Fibroblast of lung (primary cell): ENCODE results near the gene NCOA7. TPM values are rescaled to one million over a fixed set of nuclear protein-coding genes. Genes with fewer than 3 reads are reported as not detected.
"Not testable (repeated sequence)": the region's sequence is repeated elsewhere in the genome, so short reads cannot be mapped to it uniquely, and the experiment has no call there.

Experiments used
- DNase-seq, 2 donors: peaks; one replicate each; pipeline versions ENCODE4 v3.0.0 to v3.0.0-alpha.2; 2010; ENCODE audit warnings: low read depth in 2 of 2
- H2AFZ ChIP-seq: 2 replicates; pipeline ENCODE4 v1.5.1; 2012; ENCODE audit warnings: low read length, control low read depth, inconsistent platforms
- H3K27ac ChIP-seq: 2 replicates; pipeline ENCODE4 v1.5.1; 2011; ENCODE audit warnings: low read length, control low read depth; ENCODE audit not compliant: insufficient read depth
- H3K27me3 ChIP-seq: 2 replicates; pipeline ENCODE4 v1.5.1; 2011; ENCODE audit warnings: mild to moderate bottlenecking, low read length; ENCODE audit not compliant: control insufficient read depth, insufficient read depth
- H3K36me3 ChIP-seq: 2 replicates; pipeline ENCODE4 v1.5.1; 2011; ENCODE audit warnings: low read length; ENCODE audit not compliant: control insufficient read depth, insufficient read depth
- H3K4me1 ChIP-seq: 2 replicates; pipeline ENCODE4 v1.5.1; 2011; ENCODE audit warnings: low read length; ENCODE audit not compliant: control insufficient read depth, insufficient read depth; ENCODE audit errors: extremely low read depth
- H3K4me2 ChIP-seq: 2 replicates; pipeline ENCODE4 v1.5.1; 2011; ENCODE audit warnings: low read length, control low read depth; ENCODE audit not compliant: insufficient read depth; ENCODE audit errors: extremely low read depth
- H3K4me3 ChIP-seq, 4 experiments: fragments of 200-600 bp in 1 of 4; sonication (generic) in 1 of 4; replicated peaks in 1 of 4; 2 replicates each; pipeline ENCODE4 v1.5.1; 2011 to 2016; ENCODE audit warnings: low read length in 4 of 4, low read depth in 3 of 4, mild to moderate bottlenecking in 3 of 4, control low read depth in 2 of 4, inconsistent platforms in 1 of 4, mixed read lengths in 1 of 4; ENCODE audit not compliant: insufficient read depth in 1 of 4; ENCODE audit errors: control extremely low read depth in 1 of 4
- H3K79me2 ChIP-seq: 2 replicates; pipeline ENCODE4 v1.5.1; 2012; ENCODE audit warnings: mild to moderate bottlenecking, low read length, inconsistent platforms; ENCODE audit not compliant: control insufficient read depth, insufficient read depth
- H3K9ac ChIP-seq: 2 replicates; pipeline ENCODE4 v1.5.1; 2011; ENCODE audit warnings: mild to moderate bottlenecking, low read length, control low read depth; ENCODE audit not compliant: insufficient read depth
- H3K9me3 ChIP-seq: 2 replicates; pipeline ENCODE4 v1.5.1; 2012; ENCODE audit warnings: low read depth, low read length; ENCODE audit not compliant: control insufficient read depth, insufficient read depth
- H4K20me1 ChIP-seq: 2 replicates; pipeline ENCODE4 v1.5.1; 2011; ENCODE audit warnings: low read length; ENCODE audit not compliant: control insufficient read depth, insufficient read depth; ENCODE audit errors: extremely low read depth
- EZH2 ChIP-seq: IDR thresholded peaks from 2 replicates; pipeline ENCODE4 v1.5.1; 2012; ENCODE audit warnings: low read length, control low read depth, mild to moderate bottlenecking; ENCODE audit errors: missing control alignments
- polyA plus RNA-seq, 2 donors: library from polyadenylated mRNA; depleted of rRNA in 1 of 2; stranded (reverse) in 1 of 2; unstranded in 1 of 2; fragments of >200 nt; gene quantifications; 2 replicates each; pipeline ENCODE4 v1.2.1, GENCODE V29; 2011 to 2012; ENCODE audit warnings: missing spikeins in 1 of 2
- total RNA-seq: library from RNA; depleted of rRNA; stranded (reverse); fragments of >200 nt; gene quantifications from 2 replicates; pipeline ENCODE4 v1.2.1, GENCODE V29; 2014
- TF ChIP-seq, protein P1 (sequence below), 2 donors: IDR thresholded peaks in 1 of 2; conservative IDR thresholded peaks in 1 of 2; 1 replicate in 1 of 2; 2 replicates in 1 of 2; pipeline ENCODE4 v1.5.1; 2011 to 2012; ENCODE audit warnings: low read length in 2 of 2, control low read depth in 1 of 2, inconsistent platforms in 1 of 2, low read depth in 1 of 2, mild to moderate bottlenecking in 1 of 2

The NCOA7 gene
- total and polyA plus RNA-seq, 2 donors (not counting 1 experiment from before 2014, with no cell fraction given) = 13.7 to 49.9 TPM

DNA sequence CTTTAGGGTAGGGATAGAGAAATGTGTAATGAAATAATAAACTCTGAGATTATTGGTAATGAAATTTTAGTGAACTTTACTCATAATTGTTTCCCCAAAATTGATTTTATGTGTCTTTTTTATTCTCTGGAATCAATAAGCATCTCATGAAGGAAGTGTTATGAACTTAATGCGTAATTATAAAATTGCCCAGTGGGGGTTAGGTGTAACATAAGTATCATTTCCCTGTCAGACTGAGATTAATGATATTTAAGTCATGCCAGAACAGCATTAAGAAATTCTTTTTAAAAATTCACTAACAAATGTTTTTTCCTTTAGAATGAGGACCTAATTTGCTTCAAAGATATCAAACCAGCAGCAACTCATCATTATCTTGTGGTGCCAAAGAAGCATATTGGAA lies 175.8 kb downstream of the NCOA7 start:
- H2AFZ ChIP-seq = no peak overlapping the region
- no peaks in the 10 kb centered on the region for H3K4me1 ChIP-seq
- no peak for DNase-seq
- no peaks in the 10 kb centered on the region for H3K36me3 ChIP-seq
- H3K9ac ChIP-seq = no peak overlapping the region
- no peaks in the 10 kb centered on the region for H3K79me2 ChIP-seq
- H3K27ac ChIP-seq = no peak overlapping the region
- no peaks in the 10 kb centered on the region for H3K9me3 ChIP-seq
- no peak overlapping the region for H3K4me3 ChIP-seq
- H4K20me1 ChIP-seq = no peaks in the 10 kb centered on the region
- no peaks in the 10 kb centered on the region for H3K27me3 ChIP-seq
- TF ChIP-seq EZH2 = no peak
- TF ChIP-seq, protein P1, sequence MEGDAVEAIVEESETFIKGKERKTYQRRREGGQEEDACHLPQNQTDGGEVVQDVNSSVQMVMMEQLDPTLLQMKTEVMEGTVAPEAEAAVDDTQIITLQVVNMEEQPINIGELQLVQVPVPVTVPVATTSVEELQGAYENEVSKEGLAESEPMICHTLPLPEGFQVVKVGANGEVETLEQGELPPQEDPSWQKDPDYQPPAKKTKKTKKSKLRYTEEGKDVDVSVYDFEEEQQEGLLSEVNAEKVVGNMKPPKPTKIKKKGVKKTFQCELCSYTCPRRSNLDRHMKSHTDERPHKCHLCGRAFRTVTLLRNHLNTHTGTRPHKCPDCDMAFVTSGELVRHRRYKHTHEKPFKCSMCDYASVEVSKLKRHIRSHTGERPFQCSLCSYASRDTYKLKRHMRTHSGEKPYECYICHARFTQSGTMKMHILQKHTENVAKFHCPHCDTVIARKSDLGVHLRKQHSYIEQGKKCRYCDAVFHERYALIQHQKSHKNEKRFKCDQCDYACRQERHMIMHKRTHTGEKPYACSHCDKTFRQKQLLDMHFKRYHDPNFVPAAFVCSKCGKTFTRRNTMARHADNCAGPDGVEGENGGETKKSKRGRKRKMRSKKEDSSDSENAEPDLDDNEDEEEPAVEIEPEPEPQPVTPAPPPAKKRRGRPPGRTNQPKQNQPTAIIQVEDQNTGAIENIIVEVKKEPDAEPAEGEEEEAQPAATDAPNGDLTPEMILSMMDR (conservative IDR thresholded peaks at IDR 0.05 in 1 of 2, IDR thresholded peaks at IDR 0.05 in 1 of 2; ENCODE audit: low read depth in 1 of 2, low read length in 2 of 2) = no peak
- no peak overlapping the region for H3K4me2 ChIP-seq

- H3K4me3 ChIP-seq = no peak overlapping the region
- H4K20me1 ChIP-seq = no peaks in the 10 kb centered on the region
- H3K4me2 ChIP-seq = no peak overlapping the region
- no peak for DNase-seq
- no peaks in the 10 kb centered on the region for H3K36me3 ChIP-seq
- no peaks in the 10 kb centered on the region for H3K4me1 ChIP-seq
- H2AFZ ChIP-seq = no peak overlapping the region
- no peak overlapping the region for H3K27ac ChIP-seq
- no peak for TF ChIP-seq EZH2
- TF ChIP-seq, protein P1 (conservative IDR thresholded peaks at IDR 0.05 in 1 of 2, IDR thresholded peaks at IDR 0.05 in 1 of 2; ENCODE audit: low read depth in 1 of 2, low read length in 2 of 2) = no peak
- no peaks in the 10 kb centered on the region for H3K79me2 ChIP-seq
- H3K9me3 ChIP-seq = no peaks in the 10 kb centered on the region
- no peak overlapping the region for H3K9ac ChIP-seq
- H3K27me3 ChIP-seq = no peaks in the 10 kb centered on the region
Measured at GRCh38 chr6:125968493-125968892, 177.7 kb downstream of the NCOA7 start.

DNA sequence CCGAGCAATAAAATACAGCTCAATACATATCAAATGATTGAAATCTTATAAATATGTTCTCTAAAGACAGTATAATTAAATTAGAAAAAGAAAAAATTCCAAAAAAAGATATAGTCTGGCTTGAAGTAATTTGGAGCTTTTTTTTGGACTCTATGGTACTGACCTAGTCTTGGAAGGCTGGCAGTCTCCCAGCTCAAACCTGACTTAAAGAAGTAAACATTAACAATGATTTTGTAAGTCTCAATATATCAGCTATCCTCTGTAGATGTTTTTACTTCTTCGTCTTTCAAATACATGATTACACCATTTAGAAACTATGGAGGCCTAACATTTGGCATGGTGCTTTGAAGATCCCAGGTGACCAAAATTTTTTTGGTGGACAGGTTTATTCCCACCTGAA lies 180.0 kb downstream of the NCOA7 start:
- H3K79me2 ChIP-seq = no peaks in the 10 kb centered on the region
- DNase-seq = no peak
- H3K27me3 ChIP-seq = no peaks in the 10 kb centered on the region
- no peak overlapping the region for H3K4me2 ChIP-seq
- TF ChIP-seq, protein P1 (conservative IDR thresholded peaks at IDR 0.05 in 1 of 2, IDR thresholded peaks at IDR 0.05 in 1 of 2; ENCODE audit: low read depth in 1 of 2, low read length in 2 of 2) = no peak
- no peak for TF ChIP-seq EZH2
- H3K9me3 ChIP-seq = no peaks in the 10 kb centered on the region
- no peak overlapping the region for H2AFZ ChIP-seq
- no peaks in the 10 kb centered on the region for H3K4me1 ChIP-seq
- H3K27ac ChIP-seq = no peak overlapping the region
- no peak overlapping the region for H3K9ac ChIP-seq
- no peak overlapping the region for H3K4me3 ChIP-seq
- no peaks in the 10 kb centered on the region for H3K36me3 ChIP-seq
- H4K20me1 ChIP-seq = no peaks in the 10 kb centered on the region

- not testable (repeated sequence) for H3K9ac ChIP-seq, H4K20me1 ChIP-seq, H3K4me1 ChIP-seq
Measured at GRCh38 chr6:125972478-125972877, 181.7 kb downstream of the NCOA7 start.

More at GRCh38 chr6:125972478-125972877, 181.7 kb downstream of the NCOA7 start:
- H3K36me3 ChIP-seq, H2AFZ ChIP-seq, H3K4me3 ChIP-seq, H3K9me3 ChIP-seq, H3K4me2 ChIP-seq, DNase-seq, H3K27me3 ChIP-seq, H3K79me2 ChIP-seq, H3K27ac ChIP-seq: not testable (repeated sequence)
